ENCODE results near the gene RASA3. TPM values are rescaled to one million over a fixed set of nuclear protein-coding genes. Genes with fewer than 3 reads are reported as not detected.
"Not testable (repeated sequence)": the region's sequence is repeated elsewhere in the genome, so short reads cannot be mapped to it uniquely, and the experiment has no call there.

Gene RASA3
- total RNA-seq, 1 donor from 2014 or later = 12.7 TPM

DNA sequence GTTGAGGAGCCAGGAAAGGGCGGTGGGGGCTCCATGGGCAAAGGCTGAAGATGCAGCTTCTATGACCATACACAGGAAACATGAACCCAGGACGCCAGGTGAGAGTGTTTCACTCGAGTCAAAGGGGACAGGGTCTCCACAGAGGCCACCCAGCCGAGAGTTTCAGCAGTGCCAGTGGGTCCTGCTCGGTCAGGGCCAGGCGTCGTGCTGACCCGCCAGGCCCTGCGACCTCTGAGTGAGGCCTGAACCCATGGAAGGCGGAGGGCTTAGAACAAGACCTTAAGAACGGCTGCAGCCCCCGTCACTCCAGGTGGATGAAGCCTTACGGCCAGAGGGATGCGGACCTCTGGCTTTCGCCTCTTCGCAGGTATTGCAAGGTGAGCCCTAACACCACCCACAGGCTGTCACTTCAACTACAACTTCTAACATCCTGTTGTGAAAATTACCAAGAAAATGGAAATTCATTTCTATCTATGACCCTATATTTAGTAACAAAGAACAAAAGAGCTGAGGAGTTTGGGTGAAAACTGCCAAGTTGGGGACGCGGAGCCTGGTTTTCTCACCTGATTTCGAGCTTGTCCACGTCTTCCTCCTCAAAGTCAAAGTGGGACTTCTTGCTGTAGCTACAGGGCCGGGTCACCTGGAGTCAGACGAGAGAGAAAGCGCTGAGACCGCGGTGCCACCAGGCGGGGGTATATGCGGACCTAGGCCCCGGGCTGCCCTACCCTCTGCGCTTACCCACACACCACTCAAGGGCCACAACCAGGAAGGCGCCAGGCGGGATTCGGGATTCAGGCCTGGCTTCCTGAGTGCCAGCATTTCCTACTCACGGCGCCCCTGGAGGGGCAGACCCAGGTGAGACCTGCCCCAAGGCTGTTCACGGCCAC, 108.5 kb downstream of the RASA3 start:
- DNase-seq (ENCODE audit: missing footprints) = peak; percentile 35
- ATAC-seq = no peak
- intact Hi-C loops (cut with DNase I) = no loop called here

DNA sequence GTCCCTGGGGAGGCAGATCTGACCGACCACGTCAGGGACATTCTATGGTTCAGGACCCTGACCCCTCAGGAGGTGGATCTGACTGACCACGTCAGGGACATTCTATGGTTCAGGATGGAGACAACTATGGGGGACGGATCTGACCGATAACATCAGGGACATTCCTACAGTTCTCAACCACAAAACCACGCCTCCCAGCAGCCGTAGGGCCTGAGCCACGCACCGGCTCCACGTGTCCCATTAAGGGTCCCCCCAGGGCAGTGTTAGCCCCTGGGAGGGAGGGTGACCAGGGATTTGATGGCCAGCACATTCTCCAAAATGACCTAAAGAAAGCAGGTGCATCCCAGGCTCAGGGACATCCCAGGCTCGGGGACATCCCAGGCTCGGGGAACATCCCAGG, 109.5 kb downstream of the RASA3 start:
- DNase-seq (ENCODE audit: missing footprints) = peak; percentile 51
- intact Hi-C loops (cut with DNase I) = no loop called here
- ATAC-seq = no peak

DNA sequence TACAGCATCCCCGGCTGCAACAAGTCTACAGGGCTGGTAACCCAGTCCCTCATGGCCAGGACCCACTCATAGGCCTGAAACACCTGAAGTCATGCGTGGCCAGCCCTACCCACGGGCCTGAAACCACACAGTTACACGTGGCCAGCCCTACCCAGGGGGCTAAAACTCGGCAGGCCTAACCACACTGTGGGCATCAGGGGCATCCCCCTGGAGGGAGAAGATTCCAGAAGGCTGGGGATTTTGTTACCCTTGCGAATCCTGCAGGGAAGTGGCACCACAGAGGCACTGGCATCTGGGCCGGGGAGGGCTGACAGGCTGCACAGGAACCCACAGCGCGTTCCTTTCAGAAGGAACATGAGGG, 110.1 kb downstream of the RASA3 start:
- intact Hi-C loops (cut with DNase I) = no loop called here
- ATAC-seq (no peak), DNase-seq (ENCODE audit: missing footprints) (peak; percentile 7)

DNA sequence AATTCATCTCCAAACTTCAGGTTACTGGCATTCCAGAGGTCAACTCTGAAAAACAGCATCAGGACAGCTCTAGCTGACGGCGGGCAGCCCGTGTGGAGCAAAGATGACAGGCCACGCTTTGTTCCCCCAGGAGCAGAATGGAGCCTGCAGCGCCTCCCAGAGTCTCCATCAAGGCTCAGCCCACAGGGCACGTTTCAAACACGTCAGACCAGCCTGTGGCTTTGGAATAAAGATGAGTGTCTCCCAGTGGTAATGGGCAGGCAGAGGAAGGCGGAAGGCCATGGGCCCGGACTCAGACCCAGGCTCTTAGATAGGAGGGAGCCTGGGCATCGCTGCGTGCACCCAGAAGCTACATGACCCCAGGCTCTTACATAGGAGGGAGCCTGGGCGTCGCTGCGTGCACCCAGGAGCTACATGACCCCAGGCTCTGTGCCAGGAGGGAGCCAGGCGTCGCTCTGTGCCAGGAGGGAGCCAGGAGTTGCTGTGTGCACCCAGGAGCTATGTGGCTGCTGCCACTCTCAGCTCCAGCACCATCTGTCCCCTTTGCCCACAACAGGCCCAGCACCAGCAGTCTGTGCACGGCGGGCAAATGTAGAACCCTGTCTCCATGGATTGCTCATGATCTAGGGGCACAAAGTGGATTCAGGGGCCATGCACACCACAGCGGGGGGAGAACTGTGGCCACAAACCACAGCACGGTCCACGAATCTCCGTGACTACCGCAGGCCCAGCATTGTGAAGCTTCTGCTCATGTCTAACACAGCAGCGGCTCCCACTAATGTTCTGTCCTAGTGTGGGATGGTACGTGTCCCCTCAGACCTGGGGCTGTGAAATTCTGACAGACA, 110.7 kb downstream of the RASA3 start:
- ATAC-seq = no peak
- intact Hi-C loops (cut with DNase I) = no loop called here
- DNase-seq (ENCODE audit: missing footprints) = peak; percentile 62

DNA sequence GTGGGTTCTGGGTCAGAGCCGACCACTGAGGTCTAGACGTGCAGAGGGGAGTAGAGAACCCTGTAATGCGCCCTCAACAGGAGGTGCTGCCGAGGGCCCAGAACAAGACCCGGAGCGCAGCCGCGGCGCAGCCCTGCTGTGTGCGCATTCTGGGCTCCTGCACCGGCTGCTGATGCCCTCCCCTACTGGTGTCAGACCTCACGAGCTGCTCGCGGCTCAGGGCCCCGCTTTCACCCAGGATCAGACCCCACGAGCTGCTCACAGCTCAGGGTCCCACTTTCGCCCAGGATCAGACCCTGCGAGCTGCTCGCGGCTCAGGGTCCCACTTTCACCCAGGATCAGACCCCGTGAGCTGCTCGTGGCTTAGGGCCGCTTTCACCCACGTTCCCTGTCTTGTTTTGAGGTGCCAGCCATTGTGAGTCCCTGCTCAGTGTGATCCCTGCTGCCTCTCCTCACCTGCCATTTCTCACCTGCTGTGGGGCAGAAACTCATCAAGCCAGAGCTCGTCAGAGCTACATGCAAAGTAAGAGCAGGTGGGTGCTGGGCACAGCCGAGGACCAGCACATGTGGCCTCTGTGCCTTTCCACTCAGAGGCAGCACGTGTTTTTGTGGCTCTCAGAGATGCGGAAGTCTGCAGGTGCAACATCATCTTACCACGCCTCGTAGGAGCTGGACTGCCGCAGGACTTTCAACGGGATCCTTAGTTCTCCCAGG, 111.5 kb downstream of the RASA3 start:
- peak; percentile 45 for DNase-seq (ENCODE audit: missing footprints)

DNA sequence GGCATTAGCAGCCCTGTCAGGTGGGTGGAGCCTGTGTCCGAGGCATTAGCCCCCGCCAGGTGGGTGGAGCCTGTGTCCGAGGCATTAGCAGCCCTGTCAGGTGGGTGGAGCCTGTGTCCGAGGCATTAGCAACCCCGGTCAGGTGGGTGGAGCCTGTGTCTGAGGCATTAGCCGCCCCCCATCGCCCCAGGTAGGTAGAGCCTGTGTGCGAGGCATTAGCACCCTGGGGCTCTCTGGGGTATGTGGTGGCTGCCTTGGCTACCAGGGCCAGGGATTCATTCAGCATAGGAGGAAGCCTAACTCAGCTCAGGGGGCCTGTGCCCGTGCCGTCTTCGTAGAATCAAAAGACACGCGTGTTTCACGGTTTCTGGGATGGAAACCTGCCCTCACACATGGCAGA, 112.3 kb downstream of the RASA3 start:
- ATAC-seq; DNase-seq (ENCODE audit: missing footprints); intact Hi-C loops (cut with DNase I): not testable (repeated sequence)

More for the DNA sequence above, 111.5 kb downstream of the RASA3 start:
- intact Hi-C loops (cut with DNase I) = no loop called here
- no peak for ATAC-seq

DNA sequence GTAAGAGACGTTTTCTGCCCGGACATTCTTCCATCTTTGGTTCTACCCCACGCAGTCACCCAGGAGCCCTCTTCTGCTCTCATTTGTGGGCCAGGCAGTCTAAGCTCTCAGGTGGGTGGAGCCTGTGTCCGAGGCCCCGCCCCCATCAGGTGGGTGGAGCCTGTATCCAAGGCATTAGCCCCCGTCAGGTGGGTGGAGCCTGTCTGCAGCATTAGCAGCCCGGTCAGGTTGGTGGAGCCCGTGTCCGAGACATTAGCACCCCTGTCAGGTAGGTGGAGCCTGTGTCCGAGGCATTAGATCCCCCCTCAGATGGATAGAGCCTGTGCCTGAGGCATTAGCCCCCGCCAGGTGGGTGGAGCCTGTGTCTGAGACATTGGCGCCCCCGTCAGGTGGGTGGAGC, 113.1 kb downstream of the RASA3 start:
- intact Hi-C loops (cut with DNase I) = no loop called here
- ATAC-seq (no peak), DNase-seq (ENCODE audit: missing footprints) (no peak)

DNA sequence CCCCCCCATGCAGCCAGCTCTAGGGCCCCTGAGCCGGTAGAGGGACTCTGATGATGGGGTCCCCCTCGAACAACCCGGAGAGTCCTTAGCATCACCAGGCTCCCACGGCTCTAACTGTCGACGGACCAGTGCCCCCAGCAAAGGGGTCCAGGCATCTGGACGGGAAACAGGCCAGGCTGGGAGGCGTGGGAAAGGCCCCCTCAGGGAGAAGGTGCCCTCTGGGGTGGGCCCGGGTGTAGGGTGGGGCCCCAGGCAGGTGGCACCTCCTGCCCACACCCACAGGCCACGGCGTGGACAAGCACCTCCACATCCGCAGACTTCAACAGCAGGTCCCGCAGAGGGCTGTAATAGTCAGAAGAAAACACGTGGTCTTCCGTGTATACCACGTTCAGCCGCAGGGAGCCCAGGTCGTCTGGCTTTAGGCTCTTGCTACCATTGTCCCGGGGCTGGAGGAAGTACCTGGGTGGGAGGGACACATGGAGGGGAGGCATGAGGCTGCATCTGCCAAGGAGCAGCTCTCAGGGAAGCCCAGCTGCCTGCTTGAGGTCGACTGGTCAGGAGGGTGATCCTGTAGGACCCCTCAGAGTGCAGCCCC, 113.9 kb downstream of the RASA3 start:
- ATAC-seq (no peak), DNase-seq (ENCODE audit: missing footprints) (no peak)
- intact Hi-C loops (cut with DNase I) = no loop called here

DNA sequence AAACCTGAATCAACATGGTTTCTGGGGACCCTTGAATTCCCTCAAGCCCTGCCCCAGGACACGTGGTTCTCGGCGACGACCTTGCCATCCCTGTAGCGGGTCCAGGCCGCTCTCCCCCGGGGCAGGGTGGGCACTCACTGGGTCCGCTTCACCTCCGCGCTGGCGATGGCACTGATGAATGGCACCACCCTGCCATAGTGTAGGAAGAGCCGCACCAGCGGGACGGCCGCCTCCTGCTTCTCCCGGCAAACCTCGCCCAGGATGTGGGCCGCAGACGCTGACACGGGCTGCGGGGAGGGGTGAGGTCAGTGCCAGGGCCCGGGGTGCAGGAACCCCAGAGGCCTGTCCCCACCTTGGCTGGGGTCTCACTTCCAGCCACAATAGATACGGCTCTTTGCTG, 114.5 kb downstream of the RASA3 start:
- ATAC-seq (no peak), DNase-seq (ENCODE audit: missing footprints) (no peak)
- intact Hi-C loops (cut with DNase I) = no loop called here

DNA sequence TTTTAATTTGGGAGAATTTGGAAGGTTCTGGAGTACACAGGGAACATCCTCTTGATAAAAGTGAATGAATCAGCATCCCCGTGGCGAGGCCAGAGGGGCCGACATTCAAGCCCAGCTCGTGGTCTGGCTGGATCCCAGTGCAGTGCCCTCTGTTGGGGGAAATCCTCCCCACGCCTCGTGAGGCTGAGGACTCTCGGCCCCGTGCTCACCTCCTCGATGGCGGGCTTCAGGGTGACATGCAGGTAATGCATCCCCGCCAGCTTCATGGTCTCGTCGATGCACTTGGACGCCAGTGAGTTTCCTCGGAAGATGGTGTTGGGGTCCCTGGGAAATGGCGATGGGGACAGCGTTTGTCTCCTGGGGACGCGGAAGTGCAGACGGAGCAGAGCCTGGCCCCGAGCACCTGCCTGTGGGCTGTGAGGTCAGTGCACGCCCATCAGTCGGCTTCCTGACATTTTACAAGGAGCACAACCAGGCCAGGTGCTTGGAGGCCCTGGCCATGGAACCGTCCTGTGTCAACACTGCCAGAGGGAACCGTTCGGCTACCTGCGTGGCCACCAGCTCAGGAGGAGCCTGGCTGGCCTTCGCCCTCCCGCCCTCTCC, 115.3 kb downstream of the RASA3 start:
- intact Hi-C loops (cut with DNase I) = no loop called here
- DNase-seq (ENCODE audit: missing footprints) (peak; percentile 45), ATAC-seq (no peak)

DNA sequence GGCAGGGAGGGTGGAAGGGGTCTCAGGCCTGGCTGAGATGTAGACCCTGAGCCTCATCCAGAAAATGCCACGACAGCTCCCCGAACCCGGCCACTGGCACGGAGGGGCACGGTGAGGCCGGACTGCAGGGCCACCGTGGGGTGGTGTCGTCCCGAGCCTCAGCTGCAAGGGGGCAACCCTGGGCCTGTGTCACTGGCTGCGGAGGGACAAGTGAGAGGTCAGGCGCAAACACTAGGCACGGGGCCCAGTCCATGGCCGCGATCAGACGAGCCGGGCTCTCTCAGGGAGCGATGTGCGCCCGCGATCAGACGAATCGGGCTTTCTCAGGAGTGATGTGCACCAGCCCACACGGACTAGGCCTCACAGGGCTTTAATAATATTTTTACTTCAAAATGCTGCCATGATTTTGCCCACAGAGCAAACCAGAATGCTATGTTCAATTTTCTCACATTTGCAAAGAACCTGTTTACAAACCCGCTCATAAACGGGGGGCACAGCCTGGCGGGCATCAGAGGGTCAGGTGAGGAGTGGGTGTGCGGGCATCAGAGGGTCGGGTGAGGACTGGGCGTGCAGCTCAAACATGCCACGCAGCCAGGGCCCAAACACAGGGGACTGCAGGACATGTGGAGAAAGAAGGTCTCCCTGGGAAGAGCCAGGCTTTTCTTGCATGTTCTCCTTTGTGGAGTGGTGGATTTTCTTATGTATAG, 115.9 kb downstream of the RASA3 start:
- intact Hi-C loops (cut with DNase I) = no loop called here
- DNase-seq (ENCODE audit: missing footprints) = peak; percentile 60

DNA sequence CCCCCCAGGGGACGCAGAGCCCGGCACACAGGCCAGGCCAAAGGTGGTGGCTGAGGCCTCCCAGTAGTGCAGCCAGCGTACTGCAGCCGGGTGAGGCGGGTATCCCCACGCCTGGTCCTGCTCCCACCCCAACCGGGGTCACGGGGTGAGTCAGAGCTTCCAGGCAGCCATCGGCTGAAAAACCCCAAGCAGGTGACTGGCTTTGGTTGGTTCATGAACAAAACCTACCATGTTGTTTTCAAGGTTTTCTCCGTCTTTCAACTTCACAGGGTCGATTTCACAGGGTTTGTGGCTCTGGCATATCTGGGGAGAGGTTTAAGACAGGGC, 116.5 kb downstream of the RASA3 start:
- no peak for ATAC-seq
- no peak for DNase-seq (ENCODE audit: missing footprints)
- intact Hi-C loops (cut with DNase I) = no loop called here

More for the DNA sequence above, 115.9 kb downstream of the RASA3 start:
- ATAC-seq = no peak

DNA sequence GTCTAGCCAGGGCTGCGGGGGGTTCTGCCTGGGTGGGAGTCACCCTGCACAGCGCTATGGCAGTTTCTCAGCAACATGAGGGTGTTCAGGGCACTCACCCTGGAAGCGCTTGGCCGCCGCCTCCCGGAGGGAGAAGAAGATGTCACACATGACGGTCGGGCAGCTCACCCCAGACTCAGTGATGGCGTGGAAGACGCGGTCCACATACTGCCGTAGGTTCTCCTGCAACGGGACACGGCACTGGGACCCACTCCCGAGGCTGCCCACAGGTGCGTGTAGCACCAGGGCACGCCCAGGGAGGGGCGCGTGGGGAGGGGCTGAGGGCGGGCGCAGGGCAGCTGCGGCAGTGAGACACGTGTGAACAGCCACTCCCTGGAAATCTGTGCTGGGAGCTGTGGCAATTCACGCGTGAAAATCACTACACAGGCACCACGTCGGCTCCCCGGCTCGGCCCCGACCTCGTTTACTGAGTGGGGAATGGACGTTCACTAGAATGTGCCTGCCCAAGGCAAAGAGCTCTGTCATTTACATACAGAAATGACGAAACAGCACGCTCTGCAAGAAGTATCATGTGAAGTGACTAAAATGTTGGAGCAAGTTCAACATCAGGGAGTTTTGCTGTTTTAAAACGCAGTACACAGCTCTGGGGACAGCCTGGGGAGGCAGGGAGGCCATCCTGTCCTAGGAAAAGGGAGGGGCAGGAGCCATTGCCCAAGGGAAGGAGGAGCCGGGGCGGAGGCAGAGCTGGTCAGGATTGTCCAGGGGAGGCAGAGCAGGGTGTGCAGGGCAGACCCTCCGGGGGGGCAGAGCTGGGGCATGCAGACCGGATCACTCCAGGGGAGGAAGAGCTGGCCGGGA, 117.1 kb downstream of the RASA3 start:
- DNase-seq (ENCODE audit: missing footprints) (peak; percentile 75), ATAC-seq (peak; percentile 83)
- intact Hi-C loops (cut with DNase I) = no loop called here

DNA sequence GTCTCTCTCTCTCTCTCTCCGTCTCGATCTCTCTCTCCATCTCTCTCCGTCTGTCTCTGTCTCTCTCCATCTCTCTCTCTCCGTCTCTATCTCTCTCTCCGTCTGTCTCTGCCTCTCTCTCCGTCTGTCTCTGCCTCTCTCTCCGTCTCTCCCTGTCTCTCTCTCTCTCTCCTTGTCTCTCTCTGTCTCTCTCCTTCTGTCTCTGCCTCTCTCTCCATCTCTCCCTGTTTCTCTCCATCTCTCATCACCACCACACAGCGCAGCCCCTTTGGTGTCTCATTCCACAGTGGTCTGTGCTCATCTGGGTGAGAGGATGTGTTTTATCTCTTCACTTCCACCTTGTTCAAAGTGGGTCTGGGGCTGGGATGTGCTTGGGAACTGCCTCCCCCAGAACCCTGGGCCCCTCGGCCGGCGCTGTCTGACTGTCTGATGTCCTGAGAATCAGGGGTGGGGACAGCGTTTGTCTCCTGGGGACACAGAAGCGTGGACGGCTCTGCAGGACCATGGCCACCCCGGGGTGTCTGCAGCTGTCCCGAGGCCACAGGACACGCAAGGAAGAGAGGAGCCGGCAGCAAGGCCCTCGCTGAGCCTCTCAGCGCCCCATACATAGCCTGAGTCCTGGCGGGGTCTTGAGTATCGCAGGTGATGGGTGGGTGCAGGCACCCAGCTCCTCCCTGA, 118.3 kb downstream of the RASA3 start:
- ATAC-seq = no peak
- DNase-seq (ENCODE audit: missing footprints) = peak; percentile 45
- intact Hi-C loops (cut with DNase I) = no loop called here

DNA sequence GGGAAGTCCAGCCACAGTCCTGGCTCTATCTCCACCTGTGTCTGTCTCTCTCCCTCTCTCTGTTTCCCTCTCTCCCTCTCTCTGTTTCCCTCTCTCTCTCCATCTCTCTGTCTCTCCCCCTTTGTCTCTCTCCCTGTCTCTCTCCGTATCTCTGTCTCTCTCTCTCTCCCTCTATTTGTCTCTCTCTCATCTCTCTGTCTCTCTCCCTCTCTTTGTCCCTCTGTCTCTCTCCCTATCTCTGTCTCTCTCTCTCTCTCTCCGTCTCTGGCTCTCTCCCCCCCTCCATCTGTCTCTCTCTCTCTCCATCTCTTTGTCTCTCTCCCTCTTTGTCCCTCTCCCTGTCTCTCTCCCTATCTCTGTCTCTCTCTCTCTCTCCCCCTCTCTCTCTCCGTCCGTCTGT, 119.1 kb downstream of the RASA3 start:
- no peak for ATAC-seq
- intact Hi-C loops (cut with DNase I) = no loop called here
- DNase-seq (ENCODE audit: missing footprints) = no peak

DNA sequence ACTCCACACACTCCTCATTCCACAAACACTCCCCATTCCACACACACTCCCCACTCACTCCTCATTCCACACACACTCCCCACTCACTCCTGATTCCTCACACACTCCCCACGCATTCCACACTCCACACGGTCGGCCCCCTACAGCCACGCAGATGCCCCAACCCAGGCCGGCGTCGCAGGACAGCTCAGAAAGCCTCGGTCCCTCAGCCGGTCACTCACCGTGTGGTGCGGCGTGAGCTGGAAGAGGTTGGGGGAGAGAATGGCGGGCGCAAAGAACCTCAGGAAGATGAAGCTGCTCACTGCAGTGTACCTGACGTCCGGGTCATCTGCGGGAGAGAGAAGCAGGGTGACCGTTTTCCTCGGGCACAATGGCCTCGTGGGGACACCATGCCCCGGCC, 119.5 kb downstream of the RASA3 start:
- no peak for ATAC-seq

DNA sequence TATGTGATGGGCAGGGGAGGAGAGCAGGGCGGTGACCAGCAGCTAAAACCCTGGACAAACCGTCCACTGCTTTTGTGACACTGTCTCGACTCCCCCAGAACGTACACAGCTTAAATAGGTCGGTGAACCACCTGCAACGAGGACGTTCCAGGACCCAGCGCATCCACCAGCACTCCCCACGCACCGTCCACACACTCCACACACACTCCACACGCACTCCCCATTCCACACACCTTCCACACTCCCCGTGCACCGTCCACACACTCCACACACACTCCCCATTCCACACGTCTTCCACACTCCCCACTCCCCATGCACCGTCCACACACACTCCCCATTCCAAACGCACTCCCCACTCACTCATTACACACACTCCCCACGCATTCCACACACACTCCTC, 120.3 kb downstream of the RASA3 start:
- intact Hi-C loops (cut with DNase I) = no loop called here
- DNase-seq (ENCODE audit: missing footprints) = peak; percentile 42
- ATAC-seq = no peak

More for the DNA sequence above, 119.5 kb downstream of the RASA3 start:
- peak; percentile 22 for DNase-seq (ENCODE audit: missing footprints)
- intact Hi-C loops (cut with DNase I) = no loop called here

Measured in Right ventricle myocardium inferior (tissue), 1 donor.